ENCODE results near the gene ARMC8.
"Not testable (repeated sequence)": the region's sequence is repeated elsewhere in the genome, so short reads cannot be mapped to it uniquely, and the experiment has no call there.

GRCh38 chr3:138142181-138142580, 44.9 kb upstream of the ARMC8 start:
- not testable (repeated sequence) for TF ChIP-seq CTCF (IDR thresholded peaks at IDR 0.05); PBX3 (IDR thresholded peaks at IDR 0.05); MYC (IDR thresholded peaks at IDR 0.05; ENCODE audit: borderline replicate concordance, low read length); POLR2A (IDR thresholded peaks at IDR 0.05; ENCODE audit: low read length); ZFP36 (IDR thresholded peaks at IDR 0.05; ENCODE audit: borderline replicate concordance, partially characterized antibody); RFX5 (IDR thresholded peaks at IDR 0.05); NR3C1 (IDR thresholded peaks at IDR 0.05); EHF (CRISPR knock-in tag; IDR thresholded peaks at IDR 0.05); MAX (IDR thresholded peaks at IDR 0.05); POLR2AphosphoS2 (conservative IDR thresholded peaks at IDR 0.05; ENCODE audit: low read length); HMGXB4 (CRISPR knock-in tag; IDR thresholded peaks at IDR 0.05; ENCODE audit: borderline replicate concordance); FOXS1 (CRISPR knock-in tag; IDR thresholded peaks at IDR 0.05); ESRRA (IDR thresholded peaks at IDR 0.05; ENCODE audit: borderline replicate concordance, low read length)
